PFSK-1 (cell line): ENCODE data around the gene GSTO2.

ENCODE experiments used
- FOXP2 ChIP-seq: optimal IDR thresholded peaks from 2 replicates; pipeline ENCODE3; 2011; ENCODE audit warnings: borderline replicate concordance, control low read depth, inconsistent platforms; ENCODE audit not compliant: insufficient read depth; ENCODE audit errors: extremely low read length, extremely low read depth
- POLR2AphosphoS5 ChIP-seq: IDR thresholded peaks from 2 replicates; pipeline ENCODE4 v1.6.1; 2012; ENCODE audit warnings: low read depth, mild to moderate bottlenecking, control low read depth, low read length, moderate library complexity
- REST ChIP-seq, 2 experiments: IDR thresholded peaks; 2 replicates each; pipeline versions ENCODE4 v1.6.1 to v1.8.0; 2011 to 2012; ENCODE audit warnings: low read depth in 2 of 2, low read length in 2 of 2, control low read depth in 1 of 2, inconsistent platforms in 1 of 2, mild to moderate bottlenecking in 1 of 2, moderate library complexity in 1 of 2; ENCODE audit not compliant: insufficient read depth in 1 of 2
- SIN3A ChIP-seq: IDR thresholded peaks from 2 replicates; pipeline ENCODE4 v1.6.1; 2012; ENCODE audit warnings: mild to moderate bottlenecking, low read length, moderate library complexity, borderline replicate concordance; ENCODE audit not compliant: insufficient read depth
- TAF1 ChIP-seq: IDR thresholded peaks from 2 replicates; pipeline ENCODE4 v1.6.1; 2012; ENCODE audit warnings: low read length, control low read depth, borderline replicate concordance; ENCODE audit not compliant: insufficient read depth

The GSTO2 gene

DNA sequence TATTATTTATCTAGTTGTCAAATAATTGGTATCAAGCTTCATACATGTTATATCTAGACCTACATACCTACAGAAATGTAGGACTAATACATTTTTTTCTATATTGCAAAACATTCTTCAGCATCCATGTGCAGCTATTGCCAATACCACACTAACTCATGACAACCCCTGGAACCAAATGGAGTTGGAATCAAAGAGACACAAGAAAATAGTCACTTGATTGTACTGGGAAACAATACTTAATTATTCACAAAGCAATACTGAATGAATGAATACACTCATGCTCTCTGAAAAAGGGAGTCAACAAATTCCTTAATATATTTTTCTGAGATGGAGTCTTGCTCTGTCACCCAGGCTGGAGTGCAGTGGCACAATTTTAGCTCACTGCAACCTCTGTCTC is 26.4 kb upstream of the GSTO2 start:
- TF ChIP-seq SIN3A, result no peak
- no peak for TF ChIP-seq POLR2AphosphoS5
- no peak for TF ChIP-seq REST (IDR thresholded peaks at IDR 0.05; ENCODE audit: insufficient read depth in 1 of 2, low read depth in 2 of 2, low read length in 2 of 2)
- TF ChIP-seq FOXP2, result no peak
- no peak for TF ChIP-seq TAF1

GRCh38 chr10:104243512-104243911 is 25.5 kb upstream of the GSTO2 start:
- TF ChIP-seq POLR2AphosphoS5 (no peak), SIN3A (no peak), TAF1 (no peak), REST (IDR thresholded peaks at IDR 0.05; ENCODE audit: insufficient read depth in 1 of 2, low read depth in 2 of 2, low read length in 2 of 2) (no peak), FOXP2 (no peak)

GRCh38 chr10:104245066-104245632 is 23.8 kb upstream of the GSTO2 start:
- TF ChIP-seq TAF1 (no peak), FOXP2 (no peak), REST (IDR thresholded peaks at IDR 0.05; ENCODE audit: insufficient read depth in 1 of 2, low read depth in 2 of 2, low read length in 2 of 2) (no peak), SIN3A (no peak), POLR2AphosphoS5 (no peak)

GRCh38 chr10:104246976-104247375 is 22.0 kb upstream of the GSTO2 start:
- no peak for TF ChIP-seq FOXP2
- no peak for TF ChIP-seq POLR2AphosphoS5
- no peak for TF ChIP-seq TAF1
- no peak for TF ChIP-seq SIN3A
- TF ChIP-seq REST (IDR thresholded peaks at IDR 0.05; ENCODE audit: insufficient read depth in 1 of 2, low read depth in 2 of 2, low read length in 2 of 2), result no peak
